Pancreas (tissue), 10 donors: ENCODE measurements around the gene SUPT20H. TPM values are rescaled to one million over a fixed set of nuclear protein-coding genes. Genes with fewer than 3 reads are reported as not detected.

ENCODE experiments used
- ATAC-seq, 4 donors: fragments of 200-7000 bp; cut with Tn5 transposase; one replicate each; pipeline versions ENCODE4 v1.8.0 to v1.9.1; 2020; ENCODE audit warnings: mild to moderate bottlenecking in 4 of 4, moderate library complexity in 4 of 4
- DNase-seq, 6 donors: peaks; one replicate each; pipeline ENCODE4 v3.0.0-alpha.2; 2020
- FAIRE-seq: peaks from 2 replicates; lab custom pipeline; 2012; peaks lifted over from hg19 to GRCh38; lab: Jason Lieb, UNC
- H3K27ac ChIP-seq, 4 donors: fragments of 200-600 bp; sonication (generic); 1 replicate in 3 of 4; 2 replicates in 1 of 4; pipeline versions ENCODE4 v1.5.0 to v1.8.0; 2020
- H3K27me3 ChIP-seq, 4 donors: fragments of 200-600 bp; one replicate each; pipeline ENCODE4 v1.8.0; 2021
- H3K36me3 ChIP-seq, 3 donors: fragments of 200-600 bp; sonication (generic) in 1 of 3; one replicate each; pipeline versions ENCODE4 v1.5.0 to v1.8.0; 2020 to 2021
- H3K4me1 ChIP-seq, 3 donors: fragments of 200-600 bp; one replicate each; pipeline ENCODE4 v1.8.0; 2021
- H3K4me3 ChIP-seq, 4 donors: fragments of 200-600 bp; sonication (generic) in 2 of 4; one replicate each; pipeline versions ENCODE4 v1.5.0 to v1.8.0; 2020 to 2021
- H3K9me3 ChIP-seq, 4 donors: fragments of 200-600 bp; one replicate each; pipeline ENCODE4 v1.8.0; 2021
- WGBS, 2 donors: extraction: QIAGEN DNeasy Blood & Tissue Kit; methylation state at CpG; one replicate each; pipeline ENCODE4 v1.1.7; 2013; 5-methylcytosine and 5-hydroxymethylcytosine counted together
- intact Hi-C, 3 donors: fragments of 100-400 bp; cut with DNase I; formaldehyde crosslinking; loops; one replicate each; pipeline versions ENCODE4 v1.11.1 to v1.14.2; 2022
- polyA plus RNA-seq, 2 donors: library from polyadenylated mRNA; stranded (reverse); fragments of 200-250 nt; gene quantifications; one replicate each; pipeline ENCODE4 v1.2.3, GENCODE V29; 2013
- total RNA-seq, 6 donors: library from RNA; stranded (reverse); fragmentation: NEBNext Ultra II Directional in 4 of 6; extraction: Animal tissue kit (Norgen Biotek cat#: 25700) in 4 of 6; gene quantifications; one replicate each; pipeline versions ENCODE4 v1.2.1 to v1.2.4, GENCODE V29; 2021 to 2023
- TF ChIP-seq, protein P1 (sequence below), 4 donors: fragments of 200-600 bp; sonication (generic) in 3 of 4; IDR thresholded peaks; one replicate each; pipeline versions ENCODE4 v1.5.0 to v1.8.0; 2021; ENCODE audit warnings: antibody characterized with exemption in 4 of 4
- donor health status: healthy with polysubstance abuse.
- donor health status: DM: no; HTN: no; CAD: no; lungs with moderate emphysema.
- donor health status: DM: no; HTN: no; CAD: no.
- donor health status: control.
- donor health status: control.
- donor health status: Bipolar disorder and iron deficiency.
- donor health status: DM: yes; HTN: yes; CAD: no.
- donor health status: DM: no; HTN: no; CAD: no.
- donor health status: DM: no; HTN: no; CAD: no.
- donor health status: DM: yes; HTN: yes; CAD: no.

Gene SUPT20H
- total and polyA plus RNA-seq, 8 donors, result 15.3 to 33.4 (median 20.4) TPM

GRCh38 chr13:36979361-36980050, 80.0 kb downstream of the SUPT20H start:
- Histone ChIP-seq H3K27ac (no peak overlapping the region), H3K36me3 (peaks cover 3 to 40% (median 16%) of the 10 kb centered on the region in 3 donors), H3K4me3 (no peak overlapping the region), H3K27me3 (no peaks in the 10 kb centered on the region), H3K9me3 (no peaks in the 10 kb centered on the region), H3K4me1 (no peaks in the 10 kb centered on the region)
- WGBS, 2 donors, result 93% methylated on average over 7 of the region's 7 CpGs
- DNase-seq, result no peak
- intact Hi-C loops, result no loop called here
- TF ChIP-seq, protein P1, sequence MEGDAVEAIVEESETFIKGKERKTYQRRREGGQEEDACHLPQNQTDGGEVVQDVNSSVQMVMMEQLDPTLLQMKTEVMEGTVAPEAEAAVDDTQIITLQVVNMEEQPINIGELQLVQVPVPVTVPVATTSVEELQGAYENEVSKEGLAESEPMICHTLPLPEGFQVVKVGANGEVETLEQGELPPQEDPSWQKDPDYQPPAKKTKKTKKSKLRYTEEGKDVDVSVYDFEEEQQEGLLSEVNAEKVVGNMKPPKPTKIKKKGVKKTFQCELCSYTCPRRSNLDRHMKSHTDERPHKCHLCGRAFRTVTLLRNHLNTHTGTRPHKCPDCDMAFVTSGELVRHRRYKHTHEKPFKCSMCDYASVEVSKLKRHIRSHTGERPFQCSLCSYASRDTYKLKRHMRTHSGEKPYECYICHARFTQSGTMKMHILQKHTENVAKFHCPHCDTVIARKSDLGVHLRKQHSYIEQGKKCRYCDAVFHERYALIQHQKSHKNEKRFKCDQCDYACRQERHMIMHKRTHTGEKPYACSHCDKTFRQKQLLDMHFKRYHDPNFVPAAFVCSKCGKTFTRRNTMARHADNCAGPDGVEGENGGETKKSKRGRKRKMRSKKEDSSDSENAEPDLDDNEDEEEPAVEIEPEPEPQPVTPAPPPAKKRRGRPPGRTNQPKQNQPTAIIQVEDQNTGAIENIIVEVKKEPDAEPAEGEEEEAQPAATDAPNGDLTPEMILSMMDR (IDR thresholded peaks at IDR 0.05), result no peak
- no peak for FAIRE-seq
- no peak for ATAC-seq

DNA sequence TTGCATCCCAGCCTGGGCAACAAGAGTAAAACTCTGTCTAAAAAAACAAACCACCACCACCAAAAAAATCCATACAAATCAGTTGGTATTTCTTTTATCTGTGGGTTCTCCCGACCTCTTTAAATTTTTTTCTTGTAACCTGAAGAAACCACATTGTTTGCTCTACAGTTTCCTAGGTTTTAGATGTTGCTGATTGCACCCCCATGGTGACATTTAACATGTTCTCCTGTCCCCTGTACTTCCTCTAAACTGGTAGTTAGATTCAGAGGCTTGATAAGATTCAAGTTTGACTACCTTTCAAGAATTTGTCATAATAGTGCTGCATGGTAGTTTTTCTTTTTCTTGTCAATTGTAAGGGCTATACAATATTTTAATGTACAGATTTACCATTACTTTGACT, 84.3 kb downstream of the SUPT20H start:
- TF ChIP-seq, protein P1 (IDR thresholded peaks at IDR 0.05), result no peak
- H3K36me3 ChIP-seq, result peaks cover 3 to 42% (median 10%) of the 10 kb centered on the region in 3 donors

DNA sequence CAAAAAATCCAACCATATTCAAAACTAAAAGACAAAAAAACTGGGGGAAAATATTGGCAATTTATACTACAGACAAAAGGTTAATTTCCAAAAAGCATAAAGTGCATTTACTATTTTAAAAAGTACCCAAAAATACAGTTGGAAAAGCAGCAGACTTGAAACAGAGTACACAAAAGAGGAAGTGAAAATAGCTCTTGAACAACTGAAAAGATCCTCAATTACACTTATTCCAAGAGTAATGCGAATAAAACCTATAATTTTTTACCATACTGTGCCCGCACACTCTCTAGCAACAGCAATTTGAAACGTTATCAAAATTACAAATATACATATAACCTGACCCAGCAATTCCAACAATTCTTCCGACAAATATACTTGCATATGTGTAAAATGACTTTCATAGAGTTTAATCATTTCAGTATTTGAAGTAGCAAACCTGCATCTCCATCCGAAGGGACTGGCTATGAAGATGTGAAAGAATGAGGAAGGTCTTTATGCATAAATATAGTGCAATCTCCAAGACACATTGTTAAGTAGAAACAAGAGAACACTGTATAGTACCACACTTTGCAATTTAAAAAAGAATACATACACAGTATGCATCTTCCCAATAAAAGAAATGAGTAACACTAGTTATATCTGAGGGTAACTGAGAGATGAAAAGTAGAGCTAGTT, 85.7 kb downstream of the SUPT20H start:
- Histone ChIP-seq H3K4me3 (no peak overlapping the region), H3K36me3 (peaks cover 3 to 49% (median 5%) of the 10 kb centered on the region in 3 donors), H3K27me3 (no peaks in the 10 kb centered on the region), H3K9me3 (no peaks in the 10 kb centered on the region), H3K27ac (no peak overlapping the region), H3K4me1 (no peaks in the 10 kb centered on the region)
- no peak for DNase-seq
- TF ChIP-seq, protein P1 (IDR thresholded peaks at IDR 0.05), result no peak
- no peak for ATAC-seq
- 96 to 97% methylated on average over 5 of the region's 5 CpGs for WGBS, 2 donors
- no peak for FAIRE-seq
- intact Hi-C loops, result no loop called here

More for the DNA sequence above, 84.3 kb downstream of the SUPT20H start:
- 87 to 98% methylated on average over 1 of the region's 1 CpG for WGBS, 2 donors
- no peak for DNase-seq
- H3K27ac ChIP-seq, result no peak overlapping the region
- no peaks in the 10 kb centered on the region for H3K27me3 ChIP-seq
- H3K4me1 ChIP-seq, result no peaks in the 10 kb centered on the region
- intact Hi-C loops, result no loop called here
- no peak for FAIRE-seq
- H3K4me3 ChIP-seq, result no peak overlapping the region
- no peak for ATAC-seq
- H3K9me3 ChIP-seq, result no peaks in the 10 kb centered on the region

DNA sequence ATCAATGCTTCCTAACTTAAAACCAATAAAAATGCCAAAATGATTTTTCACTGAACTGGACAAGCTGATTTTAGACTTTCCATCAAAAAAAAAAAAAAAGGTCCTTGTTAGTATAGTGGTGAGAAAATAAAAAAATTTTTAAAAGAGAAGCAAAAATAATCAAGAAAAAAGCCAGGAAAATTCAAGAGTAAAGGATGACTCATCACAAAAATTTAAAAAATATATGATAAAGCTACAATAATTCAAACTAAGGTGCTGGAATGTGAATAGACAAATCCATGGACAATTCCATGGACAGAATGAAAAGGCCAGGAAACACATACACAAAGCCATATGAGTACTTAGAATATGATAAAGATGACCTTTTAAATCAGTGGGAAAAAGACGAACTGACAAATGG, 86.5 kb downstream of the SUPT20H start:
- no peak for DNase-seq
- Histone ChIP-seq H3K4me3 (no peak overlapping the region), H3K27me3 (no peaks in the 10 kb centered on the region), H3K36me3 (peaks cover 3 to 51% (median 7%) of the 10 kb centered on the region in 3 donors), H3K27ac (no peak overlapping the region), H3K9me3 (no peaks in the 10 kb centered on the region), H3K4me1 (no peaks in the 10 kb centered on the region)
- no peak for ATAC-seq
- TF ChIP-seq, protein P1 (IDR thresholded peaks at IDR 0.05), result no peak
- 94% methylated on average over 1 of the region's 1 CpG for WGBS, 2 donors
- no peak for FAIRE-seq
- intact Hi-C loops, result no loop called here

DNA sequence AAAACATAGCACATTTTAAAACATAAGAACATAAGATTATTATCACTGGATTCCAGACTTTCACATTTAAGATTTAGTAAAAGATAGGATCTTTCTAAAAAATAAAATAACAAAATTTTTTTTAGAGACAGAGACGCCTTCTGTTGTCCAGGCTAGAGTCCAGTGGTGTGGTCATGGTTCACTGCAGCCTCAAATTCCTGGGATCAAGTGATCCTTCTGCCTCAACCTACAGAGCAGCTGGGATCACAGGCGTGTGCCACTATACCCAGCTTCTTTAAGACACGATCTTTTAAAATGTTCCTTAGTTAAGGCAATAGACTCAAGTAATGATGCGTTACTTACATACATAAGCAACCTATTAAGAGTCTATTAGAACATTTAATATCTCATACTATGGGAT, 93.1 kb downstream of the SUPT20H start:
- H3K27me3 ChIP-seq, result no peaks in the 10 kb centered on the region
- H3K4me1 ChIP-seq, result no peaks in the 10 kb centered on the region
- no peaks in the 10 kb centered on the region for H3K9me3 ChIP-seq
- H3K36me3 ChIP-seq, result peaks cover 0 to 61% (median 11%) of the 10 kb centered on the region in 3 donors
- 91 to 92% methylated on average over 4 of the region's 4 CpGs for WGBS, 2 donors
- no peak for ATAC-seq
- TF ChIP-seq, protein P1 (IDR thresholded peaks at IDR 0.05), result no peak
- DNase-seq, result no peak
- no peak for FAIRE-seq
- H3K4me3 ChIP-seq, result no peak overlapping the region
- no peak overlapping the region for H3K27ac ChIP-seq
- intact Hi-C loops, result no loop called here
